K562 (cell line): Measurements from ENCODE around the gene ATG7. TPM values are rescaled to one million over a fixed set of nuclear protein-coding genes. Genes with fewer than 3 reads are reported as not detected.

Experiments
- ATAC-seq: fragments of 200-7000 bp; cut with Tn5 transposase; 3 replicates; pipeline ENCODE4 v1.9.1; 2020; ENCODE audit warnings: moderate library complexity
- BruUV-seq: library from RNA; stranded (reverse); fragments of 400-500 nt; replicated peaks from 2 replicates; lab custom pipeline; 2021; lab: Mats Ljungman, UMichigan
- CTCF ChIA-PET: fragments of 300-600 bp; formaldehyde crosslinking; extraction: SDS; loops from one replicate; lab custom pipeline; 2021; ENCODE audit warnings: low intra/inter-chr PET ratio; lab: Yijun Ruan, JAX
- POLR2A ChIA-PET: fragments of 300-600, 350-650 bp; sonication (Branson Sonifier 250); formaldehyde crosslinking; extraction: SDS; loops from one replicate; lab custom pipeline; 2021; ENCODE audit warnings: antibody characterized with exemption, inconsistent platforms; lab: Yijun Ruan, JAX
- DNase-seq, 4 experiments: peaks; one replicate each; pipeline versions ENCODE4 v3.0.0 to v3.0.0-alpha.2; 2011 to 2018; ENCODE audit warnings: low spot score in 3 of 4, mixed read lengths in 3 of 4; ENCODE audit errors: extremely low read depth in 1 of 4
- FAIRE-seq: peaks from 2 replicates; lab custom pipeline; 2011; peaks lifted over from hg19 to GRCh38; lab: Jason Lieb, UNC
- H2AFZ ChIP-seq: 2 replicates; pipeline ENCODE4 v1.6.0; 2011; ENCODE audit warnings: low read depth, low read length, control low read depth, inconsistent platforms
- H3K27ac ChIP-seq: fragments of 200-600 bp; 3 replicates; pipeline ENCODE4 v1.8.0; 2011; ENCODE audit warnings: low read depth, mild to moderate bottlenecking, control low read depth, inconsistent platforms, low read length, moderate library complexity, mixed read lengths; ENCODE audit errors: extremely low read depth
- H3K27me3 ChIP-seq, 2 experiments: fragments of 300-600 bp in 1 of 2; 2 replicates in 1 of 2; 3 replicates in 1 of 2; pipeline versions ENCODE4 v1.6.0 to v1.8.0; 2011; ENCODE audit warnings: inconsistent platforms in 2 of 2, low read length in 2 of 2, mild to moderate bottlenecking in 1 of 2, mixed read lengths in 1 of 2, moderate library complexity in 1 of 2; ENCODE audit not compliant: control insufficient read depth in 2 of 2, insufficient read depth in 2 of 2
- H3K36me3 ChIP-seq: fragments of 300-600 bp; 3 replicates; pipeline ENCODE4 v1.8.0; 2011; ENCODE audit warnings: mild to moderate bottlenecking, low read length, inconsistent platforms; ENCODE audit not compliant: control insufficient read depth, insufficient read depth
- H3K4me1 ChIP-seq, 2 experiments: fragments of 200-600 bp in 1 of 2; replicated peaks in 1 of 2; 2 replicates in 1 of 2; 3 replicates in 1 of 2; pipeline versions ENCODE4 v1.5.1 to v1.8.0; 2011; ENCODE audit warnings: inconsistent platforms in 2 of 2, low read length in 2 of 2, mild to moderate bottlenecking in 1 of 2, mixed read lengths in 1 of 2, moderate library complexity in 1 of 2; ENCODE audit not compliant: control insufficient read depth in 2 of 2, insufficient read depth in 2 of 2
- H3K4me2 ChIP-seq: 2 replicates; pipeline ENCODE4 v1.6.1; 2011; ENCODE audit warnings: low read length, control low read depth, inconsistent platforms, mixed read lengths; ENCODE audit not compliant: insufficient read depth
- H3K4me3 ChIP-seq: fragments of 200-600 bp; sonication (generic), shearing (Covaris generic); 2 replicates; pipeline ENCODE4 v1.5.1; 2016; ENCODE audit warnings: control low read depth, inconsistent platforms
- H3K79me2 ChIP-seq: fragments of 200-600 bp; 3 replicates; pipeline ENCODE4 v1.8.0; 2011; ENCODE audit warnings: low read length, inconsistent platforms; ENCODE audit not compliant: control insufficient read depth, insufficient read depth
- H3K9ac ChIP-seq, 2 experiments: 2 replicates each; pipeline versions ENCODE4 v1.6.0 to v1.6.1; 2011; ENCODE audit warnings: low read depth in 2 of 2, low read length in 2 of 2, control low read depth in 1 of 2, inconsistent platforms in 1 of 2, mild to moderate bottlenecking in 1 of 2, mixed read lengths in 1 of 2; ENCODE audit not compliant: insufficient read depth in 1 of 2
- H3K9me1 ChIP-seq: one replicate; pipeline ENCODE4 v1.6.0; 2011; ENCODE audit warnings: inconsistent platforms, mild to moderate bottlenecking, low read length, moderate library complexity; ENCODE audit not compliant: control insufficient read depth, insufficient read depth
- H3K9me3 ChIP-seq: replicated peaks from 2 replicates; pipeline ENCODE4 v1.5.1; 2011; ENCODE audit warnings: low read depth, low read length, inconsistent platforms; ENCODE audit not compliant: control insufficient read depth, insufficient read depth
- H4K20me1 ChIP-seq: replicated peaks from 2 replicates; pipeline ENCODE4 v1.6.1; 2011; ENCODE audit warnings: low read length, inconsistent platforms, mixed read lengths; ENCODE audit not compliant: control insufficient read depth, insufficient read depth
- ARID2 ChIP-seq: fragments of 450-650 bp; IDR thresholded peaks from 2 replicates; pipeline ENCODE4 v1.6.1; 2017; ENCODE audit warnings: antibody characterized with exemption, mild to moderate bottlenecking
- CREM ChIP-seq: IDR thresholded peaks from 2 replicates; pipeline ENCODE4 v1.6.1; 2014; ENCODE audit warnings: antibody characterized with exemption, low read depth
- CSDE1 ChIP-seq, 2 experiments: fragments of 450-650 bp; IDR thresholded peaks; 2 replicates each; pipeline ENCODE4 v1.6.1; 2016; ENCODE audit warnings: mild to moderate bottlenecking in 1 of 2
- ETV5 ChIP-seq: sonication (generic); formaldehyde crosslinking; IDR thresholded peaks from 2 replicates; pipeline ENCODE4 v1.4.0; 2020; ENCODE audit warnings: low read depth, mild to moderate bottlenecking, missing genetic modification reagents
- IRF2 ChIP-seq: sonication (generic); formaldehyde crosslinking; IDR thresholded peaks from 2 replicates; pipeline ENCODE4 v1.8.1; 2022; ENCODE audit warnings: mild to moderate bottlenecking, missing genetic modification reagents
- MEF2D ChIP-seq: conservative IDR thresholded peaks from 2 replicates; pipeline ENCODE4 v1.6.1; 2016; ENCODE audit warnings: low read depth, missing genetic modification characterization, missing compliant biosample characterization
- NR3C1 ChIP-seq: sonication (generic); formaldehyde crosslinking; IDR thresholded peaks from 2 replicates; pipeline ENCODE4 v1.8.1; 2022; ENCODE audit warnings: missing genetic modification reagents
- PRMT5 ChIP-seq: sonication (generic); formaldehyde crosslinking; IDR thresholded peaks from 2 replicates; pipeline ENCODE4 v1.5.0; 2020; ENCODE audit warnings: missing genetic modification reagents
- RB1 ChIP-seq: fragments of 450-650 bp; IDR thresholded peaks from 2 replicates; pipeline ENCODE4 v1.6.1; 2017; ENCODE audit warnings: low read depth, mild to moderate bottlenecking
- SPI1 ChIP-seq: IDR thresholded peaks from 2 replicates; pipeline ENCODE4 v1.6.1; 2011; ENCODE audit warnings: low read depth, low read length, control low read depth, borderline replicate concordance
- TAL1 ChIP-seq: fragments of 450-650 bp; IDR thresholded peaks from 2 replicates; pipeline ENCODE4 v1.6.1; 2016; ENCODE audit warnings: mild to moderate bottlenecking
- ZNF212 ChIP-seq: fragments of 450-650 bp; formaldehyde crosslinking; IDR thresholded peaks from 2 replicates; pipeline ENCODE4 v1.4.0; 2020; ENCODE audit warnings: mild to moderate bottlenecking
- ZSCAN32 ChIP-seq: fragments of 450-650 bp; formaldehyde crosslinking; IDR thresholded peaks from 2 replicates; pipeline ENCODE4 v1.4.0; 2020; ENCODE audit warnings: mild to moderate bottlenecking, moderate library complexity
- WGBS: fragments of 100-300 bp; shearing (Covaris generic); methylation state at CpG from one replicate; pipeline ENCODE4 v1.1.6; 2016; ENCODE audit warnings: low coverage, mixed read lengths; ENCODE audit not compliant: insufficient coverage; ENCODE audit errors: missing lambda C conversion rate; 5-methylcytosine and 5-hydroxymethylcytosine counted together
- in situ Hi-C: fragments of 300-500 bp; cut with MboI; formaldehyde crosslinking; loops from 4 replicates; pipeline ENCODE4 v1.15.0; 2018; ENCODE audit warnings: inconsistent platforms, mixed read lengths
- intact Hi-C: fragments of 100-400 bp; cut with micrococcal nuclease; formaldehyde crosslinking; loops from 2 replicates; pipeline ENCODE4 v1.14.2; 2022
- polyA plus RNA-seq, 8 experiments: library from polyadenylated mRNA; depleted of rRNA in 4 of 8; stranded (reverse) in 5 of 8; unstranded in 3 of 8; fragments of >200 nt; fragmentation: Nextera tagmentation in 2 of 8; fragmentation: Illumina TruSeq in 1 of 8; extraction: Ambion mirVana in 2 of 8; extraction: Trizol in 1 of 8; gene quantifications; 2 replicates each; pipeline versions ENCODE4 v1.2.1 to v1.2.3, GENCODE V29; 2011 to 2014; ENCODE audit warnings: inconsistent platforms in 1 of 8, missing spikeins in 1 of 8
- total RNA-seq, 7 experiments: library from RNA; depleted of rRNA in 6 of 7; stranded (reverse); fragments of >200 nt in 6 of 7; fragmentation: Illumina TruSeq in 2 of 7; extraction: Trizol in 2 of 7; gene quantifications; 2 replicates each; pipeline versions ENCODE4 v1.2.1 to v1.2.3, GENCODE V29; 2011 to 2021; ENCODE audit warnings: low replicate concordance in 1 of 7
- TF ChIP-seq, protein P1 (sequence below): fragments of 450-650 bp; formaldehyde crosslinking; IDR thresholded peaks from 2 replicates; pipeline ENCODE4 v1.4.0; 2020; ENCODE audit warnings: mild to moderate bottlenecking, moderate library complexity

Gene ATG7
- total and polyA plus RNA-seq, 9 of the 15 experiments (the other 6 are each of a cell fraction or from before 2014, with no cell fraction given): 18.3 to 45.3 (median 33.6) TPM

GRCh38 chr3:11386465-11387113, 114.4 kb downstream of the ATG7 start:
- Histone ChIP-seq H3K4me2 (no peak overlapping the region), H3K27ac (no peak overlapping the region), H3K9me1 (no peaks in the 10 kb centered on the region), H3K27me3 (no peaks in the 10 kb centered on the region), H4K20me1 (no peaks in the 10 kb centered on the region), H3K36me3 (peaks cover 6% of the 10 kb centered on the region), H3K9ac (no peak overlapping the region), H3K9me3 (no peaks in the 10 kb centered on the region), H3K4me3 (no peak overlapping the region), H3K4me1 (no peaks in the 10 kb centered on the region; a peak in 1 of 5 replicates), H3K79me2 (no peaks in the 10 kb centered on the region), H2AFZ (no peak overlapping the region)
- TF ChIP-seq PRMT5: no peak
- TF ChIP-seq CSDE1 (IDR thresholded peaks at IDR 0.05): no peak
- TF ChIP-seq ETV5: no peak
- TF ChIP-seq IRF2 (CRISPR knock-in tag): no peak
- TF ChIP-seq ARID2: no peak
- no peak for TF ChIP-seq NR3C1
- TF ChIP-seq MEF2D (tag): no peak
- TF ChIP-seq CREM: no peak
- no peak for TF ChIP-seq SPI1
- TF ChIP-seq TAL1: no peak
- TF ChIP-seq ZSCAN32 (CRISPR knock-in tag): no peak
- TF ChIP-seq RB1: no peak
- TF ChIP-seq, protein P1, sequence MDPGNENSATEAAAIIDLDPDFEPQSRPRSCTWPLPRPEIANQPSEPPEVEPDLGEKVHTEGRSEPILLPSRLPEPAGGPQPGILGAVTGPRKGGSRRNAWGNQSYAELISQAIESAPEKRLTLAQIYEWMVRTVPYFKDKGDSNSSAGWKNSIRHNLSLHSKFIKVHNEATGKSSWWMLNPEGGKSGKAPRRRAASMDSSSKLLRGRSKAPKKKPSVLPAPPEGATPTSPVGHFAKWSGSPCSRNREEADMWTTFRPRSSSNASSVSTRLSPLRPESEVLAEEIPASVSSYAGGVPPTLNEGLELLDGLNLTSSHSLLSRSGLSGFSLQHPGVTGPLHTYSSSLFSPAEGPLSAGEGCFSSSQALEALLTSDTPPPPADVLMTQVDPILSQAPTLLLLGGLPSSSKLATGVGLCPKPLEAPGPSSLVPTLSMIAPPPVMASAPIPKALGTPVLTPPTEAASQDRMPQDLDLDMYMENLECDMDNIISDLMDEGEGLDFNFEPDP (CRISPR knock-in tag): no peak
- no peak for TF ChIP-seq ZNF212
- BruUV-seq: no TSS peak
- 85% methylated on average over 2 of the region's 2 CpGs for WGBS
- intact Hi-C loops: loop anchor here (10.0 kb wide), 1 partner anchor 158 kb away; no protein-coding TSS in a partner anchor
- FAIRE-seq (no peak), ATAC-seq (no peak), DNase-seq (no peak)
- in situ Hi-C loops: no loop called here
- CTCF ChIA-PET: no interaction called here
- POLR2A ChIA-PET: interaction anchor here (0.6 kb wide), 1 partner anchor 262 kb away, joined by 3 read pairs; no protein-coding TSS in a partner anchor
